ES-I3 (cell line): ENCODE measurements around the gene APBB2.

ENCODE experiments used
- H3K36me3 ChIP-seq: 2 replicates; pipeline ENCODE4 v1.6.1; 2013; ENCODE audit warnings: mild to moderate bottlenecking, low read length, control low read depth, moderate library complexity; ENCODE audit not compliant: insufficient read depth
- H3K4me1 ChIP-seq: 2 replicates; pipeline ENCODE4 v1.6.1; 2013; ENCODE audit warnings: mild to moderate bottlenecking, control low read depth, low read length; ENCODE audit not compliant: insufficient read depth
- H3K9ac ChIP-seq: 2 replicates; pipeline ENCODE4 v1.6.1; 2013; ENCODE audit warnings: low read depth, mild to moderate bottlenecking, low read length, moderate library complexity
- H3K9me3 ChIP-seq: 2 replicates; pipeline ENCODE4 v1.6.1; 2013; ENCODE audit warnings: mild to moderate bottlenecking, low read length, moderate library complexity; ENCODE audit not compliant: control insufficient read depth, insufficient read depth

Gene APBB2

GRCh38 chr4:40785727-40786126 is 428.6 kb downstream of the APBB2 start:
- Histone ChIP-seq H3K9ac (no peak overlapping the region), H3K36me3 (no peaks in the 10 kb centered on the region; the same call in 1 of the 2 replicates), H3K4me1 (no peaks in the 10 kb centered on the region), H3K9me3 (no peaks in the 10 kb centered on the region)

GRCh38 chr4:40782876-40783275 is 431.5 kb downstream of the APBB2 start:
- Histone ChIP-seq H3K4me1 (no peaks in the 10 kb centered on the region), H3K36me3 (no peaks in the 10 kb centered on the region; the same call in 1 of the 2 replicates), H3K9ac (no peak overlapping the region), H3K9me3 (no peaks in the 10 kb centered on the region)

GRCh38 chr4:40778090-40778489 is 436.3 kb downstream of the APBB2 start:
- H3K4me1 ChIP-seq, result no peaks in the 10 kb centered on the region
- no peaks in the 10 kb centered on the region; the same call in 1 of the 2 replicates for H3K36me3 ChIP-seq
- peaks cover 3% of the 10 kb centered on the region; the same call in 1 of the 2 replicates for H3K9me3 ChIP-seq
- no peak overlapping the region for H3K9ac ChIP-seq

- no peaks in the 10 kb centered on the region; the same call in 1 of the 2 replicates for H3K36me3 ChIP-seq
- H3K9ac ChIP-seq, result no peak overlapping the region
- no peaks in the 10 kb centered on the region for H3K9me3 ChIP-seq
- H3K4me1 ChIP-seq, result no peaks in the 10 kb centered on the region
Measured at GRCh38 chr4:40769266-40769665, 445.1 kb downstream of the APBB2 start.

- no peaks in the 10 kb centered on the region; the same call in 1 of the 2 replicates for H3K36me3 ChIP-seq
- no peaks in the 10 kb centered on the region for H3K9me3 ChIP-seq
Measured at GRCh38 chr4:40763228-40763716, 451.1 kb downstream of the APBB2 start.

More at GRCh38 chr4:40763228-40763716, 451.1 kb downstream of the APBB2 start:
- Histone ChIP-seq H3K9ac (no peak overlapping the region), H3K4me1 (no peaks in the 10 kb centered on the region)
